Effector memory CD8-positive, alpha-beta T cell (primary cell): ENCODE data around the gene SLC27A3.

Source experiments
- ATAC-seq: fragments of 150-1000 bp; cut with Tn5 transposase; replicated peaks from 2 replicates; pipeline ENCODE4 v1.10.0; 2021; ENCODE audit warnings: mild to moderate bottlenecking, moderate library complexity
- DNase-seq, 3 experiments: peaks; one replicate each; pipeline ENCODE4 v3.0.0; 2021
- H3K27ac Mint-ChIP-seq, 2 donors: one replicate each; pipeline ENCODE4 v1.8.0; 2022; ENCODE audit warnings: mild to moderate bottlenecking in 2 of 2, mixed read lengths in 2 of 2, moderate library complexity in 2 of 2
- H3K27me3 Mint-ChIP-seq, 2 donors: one replicate each; pipeline ENCODE4 v1.8.0; 2022; ENCODE audit warnings: mixed read lengths in 2 of 2
- H3K36me3 Mint-ChIP-seq: one replicate; pipeline ENCODE4 v1.8.0; 2022; ENCODE audit warnings: mild to moderate bottlenecking, moderate library complexity, mixed read lengths; ENCODE audit not compliant: insufficient read depth
- H3K4me1 Mint-ChIP-seq, 2 donors: one replicate each; pipeline ENCODE4 v1.8.0; 2022; ENCODE audit warnings: low read depth in 2 of 2, mixed read lengths in 2 of 2
- H3K4me3 Mint-ChIP-seq, 2 donors: one replicate each; pipeline ENCODE4 v1.8.0; 2022; ENCODE audit warnings: mild to moderate bottlenecking in 2 of 2, mixed read lengths in 2 of 2, moderate library complexity in 2 of 2
- H3K9me3 Mint-ChIP-seq, 2 donors: one replicate each; pipeline ENCODE4 v1.8.0; 2022; ENCODE audit warnings: mixed read lengths in 2 of 2
- total RNA-seq, 9 experiments: gene quantifications; one replicate each; lab custom pipeline; 2026; lab: John Stamatoyannopoulos, UW

Gene SLC27A3
- total RNA-seq: 2.4 to 26.2 (median 8.9) reads per million in 9 experiments

GRCh38 chr1:153774780-153775457 is at the start of gene SLC27A3:
Gene SLC27A3, plus strand, starts transcription at chr1:153775407. Its CDS starts 91 bp downstream, at chr1:153775498.
- ATAC-seq (peak; percentile 39), DNase-seq (no peak)
- Mint-ChIP-seq H3K9me3 (no peaks in the 10 kb centered on the region), H3K4me1 (peaks cover 27 to 39% of the 10 kb centered on the region in 2 donors), H3K27ac (peak within 1 kb of the TSS; percentile 88 to 93), H3K36me3 (peaks cover 15% of the 10 kb centered on the region), H3K4me3 (peak within 1 kb of the TSS; percentile 83 to 86), H3K27me3 (no peaks in the 10 kb centered on the region)

- Mint-ChIP-seq H3K27me3 (no peaks in the 10 kb centered on the region), H3K27ac (peak within 1 kb of the TSS; percentile 95 to 97), H3K36me3 (peaks cover 11% of the 10 kb centered on the region), H3K9me3 (no peaks in the 10 kb centered on the region), H3K4me1 (peaks cover 13 to 20% of the 10 kb centered on the region in 2 donors), H3K4me3 (peak within 1 kb of the TSS; percentile 91 to 93)
- peak; percentile 97 for ATAC-seq
- DNase-seq: peak; percentile 97 to 99 (median 97)
Observed at GRCh38 chr1:153727463-153728304, 47.5 kb upstream of the SLC27A3 start, which contains the start of gene INTS3. Gene INTS3, plus strand, starts transcription at chr1:153728050. Its CDS starts 585 bp downstream, at chr1:153728635.

GRCh38 chr1:153728305-153729066 is 46.7 kb upstream of the SLC27A3 start:
- Mint-ChIP-seq H3K27ac (peak overlapping the region; percentile 95 to 97), H3K36me3 (peaks cover 15% of the 10 kb centered on the region), H3K9me3 (no peaks in the 10 kb centered on the region), H3K4me1 (peaks cover 13 to 20% of the 10 kb centered on the region in 2 donors), H3K27me3 (no peaks in the 10 kb centered on the region), H3K4me3 (peak overlapping the region; percentile 91 to 93)
- ATAC-seq: no peak
- peak in 1 of 3 experiments; percentile 19 for DNase-seq

GRCh38 chr1:153730468-153730988 is 44.7 kb upstream of the SLC27A3 start:
- Mint-ChIP-seq H3K36me3 (peaks cover 18% of the 10 kb centered on the region), H3K27me3 (no peaks in the 10 kb centered on the region), H3K27ac (peak overlapping the region; percentile 10 to 15)

GRCh38 chr1:153733970-153734369 is 41.2 kb upstream of the SLC27A3 start:
- Mint-ChIP-seq H3K4me3 (no peak overlapping the region), H3K36me3 (peaks cover 14% of the 10 kb centered on the region), H3K4me1 (peaks cover 9 to 37% of the 10 kb centered on the region in 2 donors), H3K9me3 (no peaks in the 10 kb centered on the region), H3K27me3 (no peaks in the 10 kb centered on the region), H3K27ac (peak overlapping the region in 1 of 2 donors; percentile 20)
- ATAC-seq: no peak
- no peak for DNase-seq

More at GRCh38 chr1:153730468-153730988, 44.7 kb upstream of the SLC27A3 start:
- DNase-seq (no peak), ATAC-seq (no peak)
- H3K9me3 Mint-ChIP-seq: no peaks in the 10 kb centered on the region
- H3K4me1 Mint-ChIP-seq: peaks cover 13 to 37% of the 10 kb centered on the region in 2 donors
- H3K4me3 Mint-ChIP-seq: no peak overlapping the region

GRCh38 chr1:153734396-153735089 is 40.7 kb upstream of the SLC27A3 start:
- H3K27ac Mint-ChIP-seq: peak overlapping the region in 1 of 2 donors; percentile 20

GRCh38 chr1:153735090-153735420 is 40.2 kb upstream of the SLC27A3 start:
- no peak overlapping the region for H3K4me3 Mint-ChIP-seq
- H3K27ac Mint-ChIP-seq: no peak overlapping the region
- ATAC-seq (no peak), DNase-seq (no peak)
- H3K27me3 Mint-ChIP-seq: no peaks in the 10 kb centered on the region
- H3K4me1 Mint-ChIP-seq: peaks cover 4 to 27% of the 10 kb centered on the region in 2 donors
- H3K36me3 Mint-ChIP-seq: peaks cover 20% of the 10 kb centered on the region
- no peaks in the 10 kb centered on the region for H3K9me3 Mint-ChIP-seq

More at GRCh38 chr1:153734396-153735089, 40.7 kb upstream of the SLC27A3 start:
- H3K4me3 Mint-ChIP-seq: no peak overlapping the region
- no peak for ATAC-seq
- peaks cover 4 to 31% of the 10 kb centered on the region in 2 donors for H3K4me1 Mint-ChIP-seq
- H3K9me3 Mint-ChIP-seq: no peaks in the 10 kb centered on the region
- no peak for DNase-seq
- H3K27me3 Mint-ChIP-seq: no peaks in the 10 kb centered on the region
- H3K36me3 Mint-ChIP-seq: peaks cover 19% of the 10 kb centered on the region

GRCh38 chr1:153741986-153742385 is 33.2 kb upstream of the SLC27A3 start:
- H3K4me3 Mint-ChIP-seq: no peak overlapping the region
- peaks cover 29% of the 10 kb centered on the region for H3K36me3 Mint-ChIP-seq
- peaks cover 4 to 7% of the 10 kb centered on the region in 2 donors for H3K4me1 Mint-ChIP-seq
- DNase-seq (no peak), ATAC-seq (no peak)
- H3K27me3 Mint-ChIP-seq: no peaks in the 10 kb centered on the region
- peak overlapping the region in 1 of 2 donors; percentile 35 for H3K27ac Mint-ChIP-seq
- H3K9me3 Mint-ChIP-seq: no peaks in the 10 kb centered on the region

GRCh38 chr1:153742411-153743142 is 32.6 kb upstream of the SLC27A3 start:
- H3K36me3 Mint-ChIP-seq: peaks cover 29% of the 10 kb centered on the region

GRCh38 chr1:153745417-153745816 is 29.8 kb upstream of the SLC27A3 start:
- H3K36me3 Mint-ChIP-seq: peaks cover 26% of the 10 kb centered on the region
- H3K9me3 Mint-ChIP-seq: no peaks in the 10 kb centered on the region
- DNase-seq (no peak), ATAC-seq (no peak)
- H3K4me3 Mint-ChIP-seq: no peak overlapping the region
- peaks cover 6 to 17% of the 10 kb centered on the region in 2 donors for H3K4me1 Mint-ChIP-seq
- H3K27ac Mint-ChIP-seq: no peak overlapping the region
- no peaks in the 10 kb centered on the region for H3K27me3 Mint-ChIP-seq

More at GRCh38 chr1:153742411-153743142, 32.6 kb upstream of the SLC27A3 start:
- no peak overlapping the region for H3K4me3 Mint-ChIP-seq
- H3K9me3 Mint-ChIP-seq: no peaks in the 10 kb centered on the region
- H3K27ac Mint-ChIP-seq: peak overlapping the region in 1 of 2 donors; percentile 35
- ATAC-seq (no peak), DNase-seq (no peak)
- no peaks in the 10 kb centered on the region for H3K27me3 Mint-ChIP-seq
- H3K4me1 Mint-ChIP-seq: peaks cover 4 to 10% of the 10 kb centered on the region in 2 donors

GRCh38 chr1:153746174-153746573 is 29.0 kb upstream of the SLC27A3 start:
- Mint-ChIP-seq H3K36me3 (peaks cover 21% of the 10 kb centered on the region), H3K4me1 (peaks cover 6 to 17% of the 10 kb centered on the region in 2 donors), H3K4me3 (no peak overlapping the region), H3K27ac (no peak overlapping the region), H3K9me3 (no peaks in the 10 kb centered on the region), H3K27me3 (no peaks in the 10 kb centered on the region)
- DNase-seq (no peak), ATAC-seq (no peak)

GRCh38 chr1:153748903-153749302 is 26.3 kb upstream of the SLC27A3 start:
- ATAC-seq (no peak), DNase-seq (no peak)
- H3K27ac Mint-ChIP-seq: peak overlapping the region in 1 of 2 donors; percentile 67
- peaks cover 20% of the 10 kb centered on the region for H3K36me3 Mint-ChIP-seq
- no peaks in the 10 kb centered on the region for H3K9me3 Mint-ChIP-seq
- no peak overlapping the region for H3K4me3 Mint-ChIP-seq
- H3K4me1 Mint-ChIP-seq: peaks cover 2 to 10% of the 10 kb centered on the region in 2 donors
- H3K27me3 Mint-ChIP-seq: no peaks in the 10 kb centered on the region
